SK-N-SH treated with all-trans-retinoic acid at 6 μM for 48 hours (cell line): ENCODE measurements around the gene PWWP2B.

Experiments used
- ATAC-seq: fragments of 200-7000 bp; cut with Tn5 transposase; 3 replicates; pipeline ENCODE4 v1.9.1; 2020; ENCODE audit warnings: mild to moderate bottlenecking, moderate library complexity
- ARNTL ChIP-seq: fragments of 450-650 bp; formaldehyde crosslinking; IDR thresholded peaks from 2 replicates; pipeline ENCODE4 v1.5.0; 2020; ENCODE audit warnings: low read depth, mild to moderate bottlenecking, moderate library complexity, borderline replicate concordance
- BACH2 ChIP-seq: fragments of 250-450 bp; sonication (Bioruptor Pico); IDR thresholded peaks from 2 replicates; pipeline ENCODE4 v1.9.0; 2021; ENCODE audit warnings: mild to moderate bottlenecking, borderline replicate concordance
- CSDC2 ChIP-seq: fragments of 250-450 bp; sonication (Bioruptor Pico); IDR thresholded peaks from 2 replicates; pipeline ENCODE4 v1.5.0; 2020; ENCODE audit warnings: mild to moderate bottlenecking, moderate library complexity
- ESRRG ChIP-seq: fragments of 250-450 bp; sonication (Bioruptor Pico); IDR thresholded peaks from 2 replicates; pipeline ENCODE4 v1.6.1; 2021; ENCODE audit warnings: mild to moderate bottlenecking
- GLIS3 ChIP-seq: fragments of 250-450 bp; sonication (Bioruptor Pico); IDR thresholded peaks from 2 replicates; pipeline ENCODE4 v1.5.0; 2020; ENCODE audit warnings: mild to moderate bottlenecking, moderate library complexity
- ISL1 ChIP-seq: fragments of 250-450 bp; sonication (Bioruptor Pico); IDR thresholded peaks from 2 replicates; pipeline ENCODE4 v2.1.2; 2022; ENCODE audit warnings: mild to moderate bottlenecking, moderate library complexity
- OSR1 ChIP-seq: fragments of 250-450 bp; sonication (Bioruptor Pico); IDR thresholded peaks from 2 replicates; pipeline ENCODE4 v1.8.0; 2022; ENCODE audit warnings: moderate library complexity, mild to moderate bottlenecking, inconsistent platforms
- RARB ChIP-seq: fragments of 250-450 bp; sonication (Bioruptor Pico); IDR thresholded peaks from 2 replicates; pipeline ENCODE4 v1.8.0; 2021; ENCODE audit warnings: mild to moderate bottlenecking, moderate library complexity
- SNAI2 ChIP-seq: fragments of 250-450 bp; sonication (Bioruptor Pico); IDR thresholded peaks from 2 replicates; pipeline ENCODE4 v1.5.0; 2020; ENCODE audit warnings: mild to moderate bottlenecking, moderate library complexity
- TCF4 ChIP-seq: fragments of 250-450 bp; sonication (Bioruptor Pico); IDR thresholded peaks from 2 replicates; pipeline ENCODE4 v1.8.0; 2021; ENCODE audit warnings: mild to moderate bottlenecking, moderate library complexity, borderline replicate concordance
- TOX ChIP-seq: fragments of 250-450 bp; sonication (Bioruptor Pico); IDR thresholded peaks from 2 replicates; pipeline ENCODE4 v1.8.0; 2021; ENCODE audit warnings: mild to moderate bottlenecking, moderate library complexity, borderline replicate concordance
- ZC3H10 ChIP-seq: fragments of 250-450 bp; sonication (Bioruptor Pico); IDR thresholded peaks from 2 replicates; pipeline ENCODE4 v1.5.1; 2021; ENCODE audit warnings: mild to moderate bottlenecking, moderate library complexity
- ZFP3 ChIP-seq: fragments of 250-450 bp; sonication (Bioruptor Pico); IDR thresholded peaks from 2 replicates; pipeline ENCODE4 v1.5.0; 2020; ENCODE audit warnings: mild to moderate bottlenecking, moderate library complexity
- ZFP30 ChIP-seq: fragments of 450-650 bp; formaldehyde crosslinking; IDR thresholded peaks from 2 replicates; pipeline ENCODE4 v1.5.0; 2022; ENCODE audit warnings: mild to moderate bottlenecking, moderate library complexity
- ZNF565 ChIP-seq: fragments of 450-650 bp; formaldehyde crosslinking; conservative IDR thresholded peaks from 2 replicates; pipeline ENCODE4 v1.5.0; 2020; ENCODE audit warnings: low read depth, mild to moderate bottlenecking, moderate library complexity
- ZNF70 ChIP-seq: fragments of 450-650 bp; formaldehyde crosslinking; IDR thresholded peaks from 2 replicates; pipeline ENCODE4 v1.5.0; 2020; ENCODE audit warnings: mild to moderate bottlenecking, moderate library complexity
- TF ChIP-seq, protein P1 (sequence below): fragments of 250-450 bp; sonication (Bioruptor Pico); IDR thresholded peaks from 2 replicates; pipeline ENCODE4 v1.8.0; 2021; ENCODE audit warnings: low read depth, mild to moderate bottlenecking, moderate library complexity, borderline replicate concordance
- TF ChIP-seq, protein P2 (sequence below): fragments of 250-450 bp; sonication (Bioruptor Pico); IDR thresholded peaks from 2 replicates; pipeline ENCODE4 v1.8.0; 2020; ENCODE audit warnings: mild to moderate bottlenecking, moderate library complexity, borderline replicate concordance
- TF ChIP-seq, protein P3 (sequence below): fragments of 250-450 bp; sonication (Bioruptor Pico); IDR thresholded peaks from 2 replicates; pipeline ENCODE4 v1.5.1; 2021; ENCODE audit warnings: mild to moderate bottlenecking, moderate library complexity
- TF ChIP-seq, protein P4 (sequence below): fragments of 250-450 bp; sonication (Bioruptor Pico); IDR thresholded peaks from 2 replicates; pipeline ENCODE4 v1.5.1; 2020; ENCODE audit warnings: low read depth, mild to moderate bottlenecking, moderate library complexity
- TF ChIP-seq, protein P5 (sequence below): fragments of 250-450 bp; sonication (Bioruptor Pico); IDR thresholded peaks from 2 replicates; pipeline ENCODE4 v1.5.0; 2020; ENCODE audit warnings: mild to moderate bottlenecking, moderate library complexity

Gene PWWP2B

DNA sequence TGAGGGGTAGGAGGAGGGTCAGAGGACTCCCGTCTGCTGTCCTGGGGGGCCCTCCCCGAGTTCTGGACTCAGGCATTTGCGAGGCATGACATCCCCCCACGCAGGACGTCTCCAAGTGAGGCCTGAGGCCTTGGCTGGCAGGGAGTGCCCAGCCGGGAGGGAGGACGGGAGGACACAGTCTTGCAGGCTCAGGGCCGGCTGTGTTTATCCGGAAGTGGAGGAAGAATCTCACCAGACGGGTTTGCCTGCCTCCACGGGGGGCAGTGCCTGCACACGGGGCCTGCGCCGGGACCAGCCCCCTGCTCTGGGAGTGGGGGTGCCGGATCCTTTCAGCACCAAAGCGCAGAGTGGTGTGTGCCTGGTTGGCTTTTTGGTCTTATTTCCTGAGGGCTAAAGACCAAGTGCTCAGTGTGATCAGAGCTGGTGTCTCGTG is 10.9 kb downstream of the PWWP2B start:
- TF ChIP-seq, protein P1, sequence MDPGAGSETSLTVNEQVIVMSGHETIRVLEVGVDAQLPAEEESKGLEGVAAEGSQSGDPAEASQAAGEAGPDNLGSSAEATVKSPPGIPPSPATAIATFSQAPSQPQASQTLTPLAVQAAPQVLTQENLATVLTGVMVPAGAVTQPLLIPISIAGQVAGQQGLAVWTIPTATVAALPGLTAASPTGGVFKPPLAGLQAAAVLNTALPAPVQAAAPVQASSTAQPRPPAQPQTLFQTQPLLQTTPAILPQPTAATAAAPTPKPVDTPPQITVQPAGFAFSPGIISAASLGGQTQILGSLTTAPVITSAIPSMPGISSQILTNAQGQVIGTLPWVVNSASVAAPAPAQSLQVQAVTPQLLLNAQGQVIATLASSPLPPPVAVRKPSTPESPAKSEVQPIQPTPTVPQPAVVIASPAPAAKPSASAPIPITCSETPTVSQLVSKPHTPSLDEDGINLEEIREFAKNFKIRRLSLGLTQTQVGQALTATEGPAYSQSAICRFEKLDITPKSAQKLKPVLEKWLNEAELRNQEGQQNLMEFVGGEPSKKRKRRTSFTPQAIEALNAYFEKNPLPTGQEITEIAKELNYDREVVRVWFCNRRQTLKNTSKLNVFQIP (CRISPR knock-in tag) = no peak
- TF ChIP-seq RARB (CRISPR knock-in tag) (no peak), ZC3H10 (CRISPR knock-in tag) (no peak), TCF4 (CRISPR knock-in tag) (no peak), ISL1 (CRISPR knock-in tag) (no peak), CSDC2 (CRISPR knock-in tag) (no peak), ZFP3 (CRISPR knock-in tag) (no peak), SNAI2 (no peak), ESRRG (CRISPR knock-in tag) (no peak), ZNF565 (CRISPR knock-in tag) (no peak), ZFP30 (CRISPR knock-in tag) (no peak), ZNF70 (CRISPR knock-in tag) (no peak), OSR1 (no peak)
- TF ChIP-seq, protein P2, sequence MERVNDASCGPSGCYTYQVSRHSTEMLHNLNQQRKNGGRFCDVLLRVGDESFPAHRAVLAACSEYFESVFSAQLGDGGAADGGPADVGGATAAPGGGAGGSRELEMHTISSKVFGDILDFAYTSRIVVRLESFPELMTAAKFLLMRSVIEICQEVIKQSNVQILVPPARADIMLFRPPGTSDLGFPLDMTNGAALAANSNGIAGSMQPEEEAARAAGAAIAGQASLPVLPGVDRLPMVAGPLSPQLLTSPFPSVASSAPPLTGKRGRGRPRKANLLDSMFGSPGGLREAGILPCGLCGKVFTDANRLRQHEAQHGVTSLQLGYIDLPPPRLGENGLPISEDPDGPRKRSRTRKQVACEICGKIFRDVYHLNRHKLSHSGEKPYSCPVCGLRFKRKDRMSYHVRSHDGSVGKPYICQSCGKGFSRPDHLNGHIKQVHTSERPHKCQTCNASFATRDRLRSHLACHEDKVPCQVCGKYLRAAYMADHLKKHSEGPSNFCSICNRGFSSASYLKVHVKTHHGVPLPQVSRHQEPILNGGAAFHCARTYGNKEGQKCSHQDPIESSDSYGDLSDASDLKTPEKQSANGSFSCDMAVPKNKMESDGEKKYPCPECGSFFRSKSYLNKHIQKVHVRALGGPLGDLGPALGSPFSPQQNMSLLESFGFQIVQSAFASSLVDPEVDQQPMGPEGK = no peak
- TF ChIP-seq, protein P3, sequence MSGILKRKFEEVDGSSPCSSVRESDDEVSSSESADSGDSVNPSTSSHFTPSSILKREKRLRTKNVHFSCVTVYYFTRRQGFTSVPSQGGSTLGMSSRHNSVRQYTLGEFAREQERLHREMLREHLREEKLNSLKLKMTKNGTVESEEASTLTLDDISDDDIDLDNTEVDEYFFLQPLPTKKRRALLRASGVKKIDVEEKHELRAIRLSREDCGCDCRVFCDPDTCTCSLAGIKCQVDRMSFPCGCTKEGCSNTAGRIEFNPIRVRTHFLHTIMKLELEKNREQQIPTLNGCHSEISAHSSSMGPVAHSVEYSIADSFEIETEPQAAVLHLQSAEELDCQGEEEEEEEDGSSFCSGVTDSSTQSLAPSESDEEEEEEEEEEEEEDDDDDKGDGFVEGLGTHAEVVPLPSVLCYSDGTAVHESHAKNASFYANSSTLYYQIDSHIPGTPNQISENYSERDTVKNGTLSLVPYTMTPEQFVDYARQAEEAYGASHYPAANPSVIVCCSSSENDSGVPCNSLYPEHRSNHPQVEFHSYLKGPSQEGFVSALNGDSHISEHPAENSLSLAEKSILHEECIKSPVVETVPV (CRISPR knock-in tag) = no peak
- TF ChIP-seq, protein P4, sequence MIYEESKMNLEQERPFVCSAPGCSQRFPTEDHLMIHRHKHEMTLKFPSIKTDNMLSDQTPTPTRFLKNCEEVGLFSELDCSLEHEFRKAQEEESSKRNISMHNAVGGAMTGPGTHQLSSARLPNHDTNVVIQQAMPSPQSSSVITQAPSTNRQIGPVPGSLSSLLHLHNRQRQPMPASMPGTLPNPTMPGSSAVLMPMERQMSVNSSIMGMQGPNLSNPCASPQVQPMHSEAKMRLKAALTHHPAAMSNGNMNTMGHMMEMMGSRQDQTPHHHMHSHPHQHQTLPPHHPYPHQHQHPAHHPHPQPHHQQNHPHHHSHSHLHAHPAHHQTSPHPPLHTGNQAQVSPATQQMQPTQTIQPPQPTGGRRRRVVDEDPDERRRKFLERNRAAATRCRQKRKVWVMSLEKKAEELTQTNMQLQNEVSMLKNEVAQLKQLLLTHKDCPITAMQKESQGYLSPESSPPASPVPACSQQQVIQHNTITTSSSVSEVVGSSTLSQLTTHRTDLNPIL (CRISPR knock-in tag) = no peak
- ATAC-seq = no peak

DNA sequence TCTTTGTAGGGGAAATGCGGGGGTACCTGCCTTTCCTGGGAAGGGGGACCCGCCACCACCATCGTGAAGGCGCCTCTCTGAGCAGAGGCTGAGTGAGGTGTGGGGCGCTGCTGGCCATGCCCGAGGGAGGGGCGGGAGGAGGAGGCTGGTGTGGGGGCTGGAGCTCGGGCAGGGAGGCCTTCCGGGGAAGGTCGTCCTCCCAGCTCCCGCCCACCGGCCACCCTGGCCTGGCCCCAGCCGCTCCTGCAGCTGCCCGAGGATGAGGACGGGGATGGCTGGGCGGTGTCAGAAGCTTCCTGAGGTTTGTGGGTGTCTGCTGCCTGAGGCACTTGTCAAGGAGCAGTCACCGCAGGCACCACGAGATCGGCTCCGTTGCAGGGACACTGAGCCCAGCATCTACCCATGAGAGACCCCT is 11.4 kb downstream of the PWWP2B start:
- no peak for TF ChIP-seq ZFP30 (CRISPR knock-in tag)
- no peak for ATAC-seq

DNA sequence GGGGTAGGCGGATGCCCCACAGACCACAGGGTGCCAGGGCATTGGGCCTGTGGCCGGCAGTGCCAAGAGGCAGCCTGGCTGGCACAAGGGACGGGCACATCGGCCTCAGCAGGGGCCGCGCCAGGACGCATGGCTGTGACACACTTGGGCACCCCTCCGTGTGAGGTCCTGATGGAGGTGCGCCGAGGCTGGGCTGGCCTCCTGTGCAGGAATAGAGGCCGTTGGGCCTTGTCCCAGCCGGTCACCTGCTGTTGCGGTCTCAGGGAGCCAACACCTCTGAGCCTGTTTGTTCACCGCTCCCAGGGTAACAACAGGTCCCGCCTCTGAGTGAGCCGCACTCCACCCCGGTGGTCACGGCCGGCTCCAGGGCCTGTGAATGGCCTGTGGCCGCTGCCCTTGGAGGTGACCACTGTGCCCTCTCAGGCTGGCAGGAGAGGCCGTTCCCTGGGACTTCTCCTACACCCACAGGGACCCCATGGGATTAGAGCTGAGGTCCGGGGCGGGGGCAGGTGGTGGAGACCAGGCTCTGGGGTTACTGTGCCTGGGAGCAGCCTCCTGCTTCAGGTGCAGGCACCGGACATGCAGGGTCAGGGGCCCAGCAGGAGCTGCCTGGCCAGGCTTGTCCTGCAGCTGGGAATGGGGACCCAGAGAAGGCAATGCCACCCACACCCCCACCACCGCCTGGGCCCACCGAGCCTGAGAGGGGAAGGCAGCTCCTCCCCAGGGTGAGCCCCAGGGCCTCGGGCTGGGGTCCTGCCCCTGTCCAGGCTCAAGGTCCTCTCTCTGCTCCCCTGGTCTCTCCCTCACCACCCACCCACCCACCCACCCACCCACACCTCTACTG is 12.0 kb downstream of the PWWP2B start:
- no peak for ATAC-seq
- TF ChIP-seq ZFP3 (CRISPR knock-in tag) (no peak), BACH2 (no peak), OSR1 (no peak), ISL1 (CRISPR knock-in tag) (no peak), CSDC2 (CRISPR knock-in tag) (no peak), SNAI2 (no peak), GLIS3 (CRISPR knock-in tag) (no peak), ARNTL (CRISPR knock-in tag) (no peak), ZNF565 (CRISPR knock-in tag) (no peak), TOX (CRISPR knock-in tag) (no peak), TCF4 (CRISPR knock-in tag) (no peak)
- TF ChIP-seq, protein P1 (CRISPR knock-in tag) = no peak
- TF ChIP-seq, protein P5, sequence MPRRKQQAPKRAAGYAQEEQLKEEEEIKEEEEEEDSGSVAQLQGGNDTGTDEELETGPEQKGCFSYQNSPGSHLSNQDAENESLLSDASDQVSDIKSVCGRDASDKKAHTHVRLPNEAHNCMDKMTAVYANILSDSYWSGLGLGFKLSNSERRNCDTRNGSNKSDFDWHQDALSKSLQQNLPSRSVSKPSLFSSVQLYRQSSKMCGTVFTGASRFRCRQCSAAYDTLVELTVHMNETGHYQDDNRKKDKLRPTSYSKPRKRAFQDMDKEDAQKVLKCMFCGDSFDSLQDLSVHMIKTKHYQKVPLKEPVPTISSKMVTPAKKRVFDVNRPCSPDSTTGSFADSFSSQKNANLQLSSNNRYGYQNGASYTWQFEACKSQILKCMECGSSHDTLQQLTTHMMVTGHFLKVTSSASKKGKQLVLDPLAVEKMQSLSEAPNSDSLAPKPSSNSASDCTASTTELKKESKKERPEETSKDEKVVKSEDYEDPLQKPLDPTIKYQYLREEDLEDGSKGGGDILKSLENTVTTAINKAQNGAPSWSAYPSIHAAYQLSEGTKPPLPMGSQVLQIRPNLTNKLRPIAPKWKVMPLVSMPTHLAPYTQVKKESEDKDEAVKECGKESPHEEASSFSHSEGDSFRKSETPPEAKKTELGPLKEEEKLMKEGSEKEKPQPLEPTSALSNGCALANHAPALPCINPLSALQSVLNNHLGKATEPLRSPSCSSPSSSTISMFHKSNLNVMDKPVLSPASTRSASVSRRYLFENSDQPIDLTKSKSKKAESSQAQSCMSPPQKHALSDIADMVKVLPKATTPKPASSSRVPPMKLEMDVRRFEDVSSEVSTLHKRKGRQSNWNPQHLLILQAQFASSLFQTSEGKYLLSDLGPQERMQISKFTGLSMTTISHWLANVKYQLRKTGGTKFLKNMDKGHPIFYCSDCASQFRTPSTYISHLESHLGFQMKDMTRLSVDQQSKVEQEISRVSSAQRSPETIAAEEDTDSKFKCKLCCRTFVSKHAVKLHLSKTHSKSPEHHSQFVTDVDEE (CRISPR knock-in tag) = no peak
